GM12873 (cell line): Measurements from ENCODE around the gene ZER1.

Source experiments
- TF ChIP-seq, protein P1 (sequence below): IDR thresholded peaks from 2 replicates; pipeline ENCODE4 v1.5.1; 2012; ENCODE audit warnings: low read depth, mild to moderate bottlenecking, moderate library complexity, low read length, control low read depth; ENCODE audit not compliant: insufficient read depth; ENCODE audit errors: missing control alignments

ZER1 gene

GRCh38 chr9:128718047-128718446, 53.7 kb downstream of the ZER1 start:
- TF ChIP-seq, protein P1, sequence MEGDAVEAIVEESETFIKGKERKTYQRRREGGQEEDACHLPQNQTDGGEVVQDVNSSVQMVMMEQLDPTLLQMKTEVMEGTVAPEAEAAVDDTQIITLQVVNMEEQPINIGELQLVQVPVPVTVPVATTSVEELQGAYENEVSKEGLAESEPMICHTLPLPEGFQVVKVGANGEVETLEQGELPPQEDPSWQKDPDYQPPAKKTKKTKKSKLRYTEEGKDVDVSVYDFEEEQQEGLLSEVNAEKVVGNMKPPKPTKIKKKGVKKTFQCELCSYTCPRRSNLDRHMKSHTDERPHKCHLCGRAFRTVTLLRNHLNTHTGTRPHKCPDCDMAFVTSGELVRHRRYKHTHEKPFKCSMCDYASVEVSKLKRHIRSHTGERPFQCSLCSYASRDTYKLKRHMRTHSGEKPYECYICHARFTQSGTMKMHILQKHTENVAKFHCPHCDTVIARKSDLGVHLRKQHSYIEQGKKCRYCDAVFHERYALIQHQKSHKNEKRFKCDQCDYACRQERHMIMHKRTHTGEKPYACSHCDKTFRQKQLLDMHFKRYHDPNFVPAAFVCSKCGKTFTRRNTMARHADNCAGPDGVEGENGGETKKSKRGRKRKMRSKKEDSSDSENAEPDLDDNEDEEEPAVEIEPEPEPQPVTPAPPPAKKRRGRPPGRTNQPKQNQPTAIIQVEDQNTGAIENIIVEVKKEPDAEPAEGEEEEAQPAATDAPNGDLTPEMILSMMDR: no peak

GRCh38 chr9:128716581-128717254, 55.0 kb downstream of the ZER1 start:
- TF ChIP-seq, protein P1: no peak

- TF ChIP-seq, protein P1: no peak
Measured at GRCh38 chr9:128715436-128715750, 56.3 kb downstream of the ZER1 start.

DNA sequence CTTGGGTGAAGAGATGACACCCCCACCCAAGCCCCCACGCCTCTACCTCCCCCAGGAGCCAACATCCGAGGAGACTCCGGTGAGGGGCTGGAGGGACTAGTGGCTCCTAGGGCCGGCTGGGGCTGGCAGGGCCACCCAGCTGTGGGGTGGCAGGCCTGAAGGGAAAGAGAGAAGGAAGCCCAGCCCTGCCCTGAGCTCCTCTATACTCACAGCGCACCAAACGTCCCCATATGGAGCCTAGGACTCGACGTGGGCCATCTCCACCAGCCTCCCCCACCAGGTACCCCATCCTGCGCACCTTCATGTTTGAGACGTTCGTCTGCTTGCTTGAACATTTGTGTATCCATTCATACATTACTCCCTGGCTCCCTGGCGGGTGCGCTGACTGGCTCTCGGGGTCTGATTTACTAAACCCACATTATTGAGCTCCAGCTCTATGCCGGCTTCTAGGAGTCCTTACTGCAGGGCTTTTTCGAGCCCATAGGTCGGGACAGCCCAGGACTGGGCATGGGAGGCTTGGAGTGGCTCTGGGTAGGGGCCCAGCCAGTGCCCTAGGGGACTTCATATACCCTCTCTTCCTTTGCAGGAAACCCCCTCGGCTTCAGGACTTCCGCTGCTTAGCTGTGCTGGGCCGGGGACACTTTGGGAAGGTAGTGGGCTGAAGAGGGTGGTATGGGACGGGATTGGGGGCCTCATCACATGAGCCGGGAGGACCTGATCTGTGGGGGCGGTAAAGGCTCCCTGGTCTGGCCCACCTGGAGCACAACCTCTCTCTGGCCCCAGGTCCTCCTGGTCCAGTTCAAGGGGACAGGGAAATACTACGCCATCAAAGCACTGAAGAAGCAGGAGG, 56.9 kb downstream of the ZER1 start:
- TF ChIP-seq, protein P1: no peak

- TF ChIP-seq, protein P1: no peak
Measured at GRCh38 chr9:128713941-128714573, 57.7 kb downstream of the ZER1 start.

GRCh38 chr9:128713411-128713780, 58.3 kb downstream of the ZER1 start:
- TF ChIP-seq, protein P1: no peak
